Omental fat pad (tissue), 4 donors: Measurements from ENCODE around the gene TOR2A. TPM values are rescaled to one million over a fixed set of nuclear protein-coding genes. Genes with fewer than 3 reads are reported as not detected.

ENCODE experiments used
- ATAC-seq: fragments of 150-250 bp; one replicate; pipeline ENCODE4 v1.9.1; 2016; ENCODE audit warnings: mild to moderate bottlenecking, moderate library complexity; ENCODE audit not compliant: low FRiP score
- DNase-seq: peaks from one replicate; pipeline ENCODE4 v3.0.0-alpha.2; 2019; ENCODE audit warnings: low spot score
- total RNA-seq, 4 donors: library from RNA; depleted of rRNA; stranded (reverse); fragments of >200 nt; gene quantifications; one replicate each; pipeline ENCODE4 v1.1.0, GENCODE V29; 2016
- TF ChIP-seq, protein P1 (sequence below), 3 donors: fragments of 450-650 bp; IDR thresholded peaks; one replicate each; pipeline ENCODE4 v1.5.1; 2016 to 2017; ENCODE audit warnings: antibody characterized with exemption in 3 of 3, mild to moderate bottlenecking in 3 of 3, moderate library complexity in 2 of 3

The TOR2A gene
- total RNA-seq, 4 donors from 2014 or later, result 6.2 to 15.8 (median 11.0) TPM

DNA sequence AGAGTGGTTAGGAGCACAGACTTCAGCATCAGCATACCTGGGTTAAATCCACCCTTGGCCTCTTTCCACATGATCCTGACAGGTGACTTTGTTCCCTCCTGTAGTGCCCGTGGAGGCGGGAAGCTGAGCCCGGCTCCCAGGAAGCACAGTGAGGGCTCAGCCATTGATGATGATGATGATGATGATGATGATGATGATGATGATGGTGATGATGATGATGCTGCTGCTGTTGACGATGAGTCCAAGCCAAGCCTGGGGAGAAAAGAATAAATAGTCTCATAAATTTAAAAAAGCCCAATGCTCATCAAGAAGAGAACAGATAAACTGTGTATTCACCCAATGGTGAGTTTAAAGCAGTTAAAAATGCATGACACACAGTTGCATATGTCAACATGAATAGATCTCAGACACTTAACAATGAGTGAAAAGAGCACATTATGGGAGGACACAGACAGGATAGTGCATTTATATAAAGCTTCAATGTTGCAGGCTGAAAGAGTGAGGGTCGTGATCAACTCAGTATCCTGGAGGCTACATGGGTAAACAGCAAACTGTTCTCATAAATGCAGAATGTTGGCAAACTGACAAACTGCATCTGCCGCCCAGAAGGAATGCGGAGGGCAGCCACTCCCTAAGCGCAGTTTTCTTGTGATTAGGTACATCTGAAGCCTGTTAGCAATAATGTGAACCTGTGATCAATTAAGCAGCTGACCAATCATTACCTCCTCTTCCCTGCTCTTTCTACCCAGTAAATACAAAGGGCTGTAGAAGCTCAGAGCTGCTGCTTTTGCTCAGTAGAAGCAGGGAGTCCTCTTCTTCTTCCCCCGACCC, 40.0 kb downstream of the TOR2A start:
- DNase-seq (no peak), ATAC-seq (no peak)
- TF ChIP-seq, protein P1, sequence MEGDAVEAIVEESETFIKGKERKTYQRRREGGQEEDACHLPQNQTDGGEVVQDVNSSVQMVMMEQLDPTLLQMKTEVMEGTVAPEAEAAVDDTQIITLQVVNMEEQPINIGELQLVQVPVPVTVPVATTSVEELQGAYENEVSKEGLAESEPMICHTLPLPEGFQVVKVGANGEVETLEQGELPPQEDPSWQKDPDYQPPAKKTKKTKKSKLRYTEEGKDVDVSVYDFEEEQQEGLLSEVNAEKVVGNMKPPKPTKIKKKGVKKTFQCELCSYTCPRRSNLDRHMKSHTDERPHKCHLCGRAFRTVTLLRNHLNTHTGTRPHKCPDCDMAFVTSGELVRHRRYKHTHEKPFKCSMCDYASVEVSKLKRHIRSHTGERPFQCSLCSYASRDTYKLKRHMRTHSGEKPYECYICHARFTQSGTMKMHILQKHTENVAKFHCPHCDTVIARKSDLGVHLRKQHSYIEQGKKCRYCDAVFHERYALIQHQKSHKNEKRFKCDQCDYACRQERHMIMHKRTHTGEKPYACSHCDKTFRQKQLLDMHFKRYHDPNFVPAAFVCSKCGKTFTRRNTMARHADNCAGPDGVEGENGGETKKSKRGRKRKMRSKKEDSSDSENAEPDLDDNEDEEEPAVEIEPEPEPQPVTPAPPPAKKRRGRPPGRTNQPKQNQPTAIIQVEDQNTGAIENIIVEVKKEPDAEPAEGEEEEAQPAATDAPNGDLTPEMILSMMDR (IDR thresholded peaks at IDR 0.05), result no peak

DNA sequence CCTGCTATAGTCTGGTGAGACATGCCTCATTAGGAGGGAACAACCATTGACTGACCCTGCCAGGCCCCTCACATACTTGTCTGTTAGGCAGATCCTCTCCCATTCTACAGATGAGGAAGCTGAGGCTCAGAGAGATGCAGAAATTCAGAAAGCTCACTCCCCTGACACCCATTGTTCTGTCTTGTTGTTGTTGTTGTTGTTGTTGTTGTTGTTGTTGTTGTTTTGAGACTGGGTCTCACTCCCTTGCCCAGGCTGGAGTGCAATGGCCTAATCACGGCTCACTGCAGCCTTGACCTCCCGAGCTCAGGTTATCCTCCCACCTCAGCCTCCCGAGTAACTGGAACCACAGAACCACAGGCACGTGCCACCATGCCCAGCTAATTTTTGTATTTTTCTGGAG, 41.4 kb downstream of the TOR2A start:
- TF ChIP-seq, protein P1 (IDR thresholded peaks at IDR 0.05), result no peak
- ATAC-seq (no peak), DNase-seq (no peak)

DNA sequence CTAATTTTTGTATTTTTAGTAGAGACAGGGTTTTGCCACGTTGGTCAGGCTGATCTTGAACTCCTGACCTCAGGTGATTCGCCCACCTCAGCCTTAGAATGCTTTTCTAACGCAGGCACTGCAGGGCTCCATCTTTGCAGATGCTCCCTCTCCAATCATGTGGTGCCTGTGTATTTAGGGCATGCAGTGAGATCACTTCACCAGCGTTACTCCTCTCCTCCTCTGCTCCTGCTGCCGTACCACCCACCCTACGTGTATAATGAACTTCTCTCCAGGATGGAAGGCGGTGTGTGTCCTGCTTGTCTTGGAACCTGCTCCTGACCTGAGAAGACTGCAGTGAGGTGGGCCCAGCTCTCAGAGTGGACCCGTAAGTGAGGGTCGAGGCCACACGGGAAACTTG, 42.0 kb downstream of the TOR2A start:
- ATAC-seq (no peak), DNase-seq (no peak)
- TF ChIP-seq, protein P1 (IDR thresholded peaks at IDR 0.05), result no peak

DNA sequence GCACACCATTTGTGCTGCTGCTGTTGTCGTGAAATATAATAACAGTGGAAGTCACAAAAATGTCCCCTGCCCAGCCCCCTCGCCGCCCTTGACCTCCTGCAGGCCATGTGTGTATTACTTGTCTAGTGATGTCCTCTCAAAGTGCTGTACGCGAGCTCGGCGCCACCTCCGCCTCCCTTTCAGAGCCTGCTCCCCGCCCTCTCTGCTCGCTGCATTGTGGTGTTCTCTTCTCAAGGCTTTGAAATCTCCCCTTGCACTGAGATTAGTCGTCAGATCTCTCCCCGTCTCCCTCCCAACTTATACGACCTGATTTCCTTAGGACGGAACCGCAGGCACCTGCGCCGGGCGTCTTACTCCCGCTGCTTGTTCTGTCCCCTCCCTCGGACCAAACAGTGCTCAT, 43.0 kb downstream of the TOR2A start:
- TF ChIP-seq, protein P1 (IDR thresholded peaks at IDR 0.05), result no peak
- ATAC-seq (no peak), DNase-seq (no peak)

DNA sequence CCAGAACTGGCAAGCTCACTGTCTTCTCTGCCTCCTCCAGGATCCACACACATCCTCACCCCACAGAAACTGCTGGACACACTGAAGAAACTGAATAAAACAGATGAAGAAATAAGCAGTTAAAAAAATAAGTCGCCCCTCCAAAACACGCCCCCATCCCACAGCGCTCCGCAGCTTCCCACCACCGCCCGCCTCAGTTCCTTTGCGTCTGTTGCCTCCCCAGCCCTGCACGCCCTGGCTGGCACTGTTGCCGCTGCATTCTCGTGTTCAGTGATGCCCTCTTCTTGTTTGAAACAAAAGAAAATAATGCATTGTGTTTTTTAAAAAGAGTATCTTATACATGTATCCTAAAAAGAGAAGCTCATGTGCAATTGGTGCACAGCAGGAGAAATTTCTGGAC, 44.4 kb downstream of the TOR2A start:
- TF ChIP-seq, protein P1 (IDR thresholded peaks at IDR 0.05), result no peak
- no peak for DNase-seq
- ATAC-seq, result no peak

DNA sequence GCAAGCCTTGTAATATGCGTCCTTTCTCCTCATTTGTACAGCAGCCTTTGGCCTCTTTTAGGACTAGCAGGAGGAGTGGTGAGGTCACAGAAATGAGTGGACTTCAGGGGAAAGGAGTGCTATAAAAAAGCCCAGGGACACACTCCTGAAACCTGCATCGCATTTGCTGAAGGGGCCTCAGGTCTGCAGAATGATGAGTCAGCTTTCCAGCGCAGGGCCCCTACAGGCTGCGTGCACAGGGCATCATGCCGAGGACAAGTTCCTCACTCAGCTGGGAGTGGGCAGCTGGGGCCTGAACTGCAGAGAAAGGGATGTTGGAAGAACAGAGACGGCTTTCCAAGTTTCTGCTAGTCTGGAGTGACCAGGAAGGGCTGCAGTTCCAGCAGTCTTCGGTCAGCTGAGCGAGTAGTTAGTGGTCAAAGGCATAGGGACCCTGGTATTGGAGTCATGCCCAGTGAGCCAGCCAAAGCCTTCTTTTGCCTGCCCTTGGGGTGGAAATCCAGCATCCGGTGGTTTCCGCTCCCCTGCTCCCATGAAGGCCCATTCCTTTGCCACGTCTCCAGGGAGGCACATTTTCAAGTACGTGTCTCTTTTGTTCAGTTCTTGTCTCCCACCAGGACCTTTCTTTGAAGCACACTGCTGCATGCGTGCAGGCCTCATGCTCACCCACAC, 45.6 kb downstream of the TOR2A start:
- DNase-seq, result no peak
- no peak for ATAC-seq
- TF ChIP-seq, protein P1 (IDR thresholded peaks at IDR 0.05), result no peak
